IgD-negative memory B cell (primary cell): Measurements from ENCODE around the gene HSPA9. TPM values are rescaled to one million over a fixed set of nuclear protein-coding genes. Genes with fewer than 3 reads are reported as not detected.

ENCODE experiments used
- H3K27ac Mint-ChIP-seq, 3 donors: one replicate each; pipeline ENCODE4 v1.8.0; 2020 to 2022; ENCODE audit warnings: mild to moderate bottlenecking in 3 of 3, mixed read lengths in 3 of 3, moderate library complexity in 1 of 3
- H3K27me3 Mint-ChIP-seq: one replicate; pipeline ENCODE4 v1.8.0; 2021; ENCODE audit warnings: mixed read lengths
- H3K36me3 Mint-ChIP-seq: one replicate; pipeline ENCODE4 v1.8.0; 2020; ENCODE audit warnings: mild to moderate bottlenecking, mixed read lengths
- H3K4me1 Mint-ChIP-seq, 3 donors: one replicate each; pipeline ENCODE4 v1.8.0; 2020 to 2022; ENCODE audit warnings: mixed read lengths in 3 of 3, mild to moderate bottlenecking in 1 of 3
- H3K4me3 Mint-ChIP-seq, 4 donors: one replicate each; pipeline ENCODE4 v1.8.0; 2020 to 2022; ENCODE audit warnings: mild to moderate bottlenecking in 4 of 4, mixed read lengths in 4 of 4, moderate library complexity in 3 of 4
- H3K9me3 Mint-ChIP-seq, 3 donors: one replicate each; pipeline ENCODE4 v1.8.0; 2020 to 2021; ENCODE audit warnings: mixed read lengths in 3 of 3, mild to moderate bottlenecking in 1 of 3
- polyA plus RNA-seq: library from polyadenylated mRNA; unstranded; fragments of 300-500 nt; fragmentation: Illumina TruSeq; gene quantifications from one replicate; pipeline ENCODE4 v1.2.3, GENCODE V29; 2021

HSPA9 gene
- 126 TPM for polyA plus RNA-seq

GRCh38 chr5:138575194-138576015 is at the start of gene HSPA9:
Gene HSPA9, minus strand, starts transcription at chr5:138575401. Its CDS starts 83 bp downstream, at chr5:138575318.
- Mint-ChIP-seq H3K4me1 (peaks cover 13 to 31% (median 19%) of the 10 kb centered on the region in 3 donors), H3K27me3 (no peaks in the 10 kb centered on the region), H3K4me3 (peak within 1 kb of the TSS; percentile 94 to 97 (median 96)), H3K36me3 (no peaks in the 10 kb centered on the region), H3K27ac (peak within 1 kb of the TSS; percentile 100), H3K9me3 (no peaks in the 10 kb centered on the region)

DNA sequence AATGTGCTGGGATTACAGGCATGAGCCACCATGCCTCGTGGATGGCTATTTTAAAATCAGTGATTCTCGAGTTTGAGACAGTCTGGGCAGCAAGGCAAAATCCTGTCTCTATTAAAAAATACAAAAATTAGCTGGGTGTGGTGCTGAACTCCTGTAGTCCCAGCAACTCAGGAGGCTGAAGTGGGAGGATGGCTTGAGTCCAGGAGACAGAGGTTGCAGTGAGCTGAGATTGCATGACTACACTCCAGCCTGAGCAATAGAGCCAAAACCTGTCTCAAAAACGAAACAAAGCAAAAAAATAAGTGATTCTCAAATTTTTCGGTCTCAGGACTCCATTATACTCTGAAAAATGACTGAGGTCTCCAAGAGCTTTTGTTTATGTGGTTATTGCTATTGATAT is 47.9 kb upstream of the HSPA9 start:
- no peak overlapping the region for H3K27ac Mint-ChIP-seq
- H3K9me3 Mint-ChIP-seq: no peaks in the 10 kb centered on the region
- H3K27me3 Mint-ChIP-seq: peaks cover 10% of the 10 kb centered on the region

GRCh38 chr5:138622051-138622450 is 46.9 kb upstream of the HSPA9 start:
- H3K27me3 Mint-ChIP-seq: peaks cover 10% of the 10 kb centered on the region
- peaks cover 0 to under 1% (median 0%) of the 10 kb centered on the region in 3 donors for H3K4me1 Mint-ChIP-seq
- no peak overlapping the region for H3K27ac Mint-ChIP-seq

More for the DNA sequence above, 47.9 kb upstream of the HSPA9 start:
- Mint-ChIP-seq H3K36me3 (no peaks in the 10 kb centered on the region), H3K4me1 (peaks cover 0 to 2% (median 0%) of the 10 kb centered on the region in 3 donors), H3K4me3 (no peak overlapping the region)

DNA sequence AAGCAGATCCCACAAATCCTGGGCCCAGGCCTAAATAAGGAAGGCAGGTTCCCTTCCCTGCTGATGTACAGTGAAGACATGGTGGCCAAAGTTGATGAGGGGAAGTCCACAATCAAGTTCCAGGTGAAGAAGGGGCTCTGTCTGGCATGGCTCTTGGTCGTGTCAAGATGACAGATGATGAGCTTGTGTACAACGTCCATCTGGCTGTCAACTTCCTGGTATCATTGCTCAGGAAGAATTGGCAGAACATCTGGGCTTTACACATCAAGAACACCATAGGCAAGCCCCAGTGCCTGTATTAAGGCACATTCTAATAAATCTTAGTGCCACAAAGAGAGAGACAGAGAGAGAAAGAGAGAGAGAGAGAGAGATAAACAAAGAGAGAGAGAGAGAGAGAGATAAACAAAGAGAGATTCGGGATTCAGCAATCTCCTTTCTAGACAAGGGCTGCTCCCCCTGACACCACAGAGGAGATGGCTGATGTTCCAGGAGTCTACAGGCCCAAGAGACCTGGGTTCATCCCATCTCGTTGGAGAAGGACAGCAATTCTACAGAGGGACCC is 45.5 kb upstream of the HSPA9 start:
- peaks cover 14% of the 10 kb centered on the region for H3K27me3 Mint-ChIP-seq
- no peak overlapping the region for H3K4me3 Mint-ChIP-seq
- peak overlapping the region in 1 of 3 donors; percentile 32 for H3K27ac Mint-ChIP-seq
- no peaks in the 10 kb centered on the region for H3K36me3 Mint-ChIP-seq
- no peaks in the 10 kb centered on the region for H3K9me3 Mint-ChIP-seq
- no peaks in the 10 kb centered on the region for H3K4me1 Mint-ChIP-seq

More at GRCh38 chr5:138622051-138622450, 46.9 kb upstream of the HSPA9 start:
- H3K4me3 Mint-ChIP-seq: no peak overlapping the region
- no peaks in the 10 kb centered on the region for H3K9me3 Mint-ChIP-seq
- H3K36me3 Mint-ChIP-seq: no peaks in the 10 kb centered on the region

GRCh38 chr5:138616508-138616907 is 41.3 kb upstream of the HSPA9 start:
- Mint-ChIP-seq H3K27ac (no peak overlapping the region), H3K9me3 (no peaks in the 10 kb centered on the region), H3K4me1 (peaks cover 0 to 2% (median 0%) of the 10 kb centered on the region in 3 donors), H3K27me3 (peaks cover 15% of the 10 kb centered on the region), H3K4me3 (no peak overlapping the region), H3K36me3 (no peaks in the 10 kb centered on the region)

- H3K27ac Mint-ChIP-seq: no peak overlapping the region
- peaks cover 0 to 8% (median 0%) of the 10 kb centered on the region in 3 donors for H3K4me1 Mint-ChIP-seq
- no peaks in the 10 kb centered on the region for H3K9me3 Mint-ChIP-seq
- peaks cover 21% of the 10 kb centered on the region for H3K27me3 Mint-ChIP-seq
- H3K36me3 Mint-ChIP-seq: no peaks in the 10 kb centered on the region
- no peak overlapping the region for H3K4me3 Mint-ChIP-seq
Observed at GRCh38 chr5:138615461-138615860, 40.3 kb upstream of the HSPA9 start.

GRCh38 chr5:138611678-138612218 is 36.5 kb upstream of the HSPA9 start:
- H3K4me1 Mint-ChIP-seq: peaks cover 0 to 8% (median 0%) of the 10 kb centered on the region in 3 donors
- peak overlapping the region in 1 of 4 donors; percentile 12 for H3K4me3 Mint-ChIP-seq
- no peak overlapping the region for H3K27ac Mint-ChIP-seq
- H3K36me3 Mint-ChIP-seq: no peaks in the 10 kb centered on the region
- H3K27me3 Mint-ChIP-seq: peaks cover 25% of the 10 kb centered on the region
- H3K9me3 Mint-ChIP-seq: no peaks in the 10 kb centered on the region

DNA sequence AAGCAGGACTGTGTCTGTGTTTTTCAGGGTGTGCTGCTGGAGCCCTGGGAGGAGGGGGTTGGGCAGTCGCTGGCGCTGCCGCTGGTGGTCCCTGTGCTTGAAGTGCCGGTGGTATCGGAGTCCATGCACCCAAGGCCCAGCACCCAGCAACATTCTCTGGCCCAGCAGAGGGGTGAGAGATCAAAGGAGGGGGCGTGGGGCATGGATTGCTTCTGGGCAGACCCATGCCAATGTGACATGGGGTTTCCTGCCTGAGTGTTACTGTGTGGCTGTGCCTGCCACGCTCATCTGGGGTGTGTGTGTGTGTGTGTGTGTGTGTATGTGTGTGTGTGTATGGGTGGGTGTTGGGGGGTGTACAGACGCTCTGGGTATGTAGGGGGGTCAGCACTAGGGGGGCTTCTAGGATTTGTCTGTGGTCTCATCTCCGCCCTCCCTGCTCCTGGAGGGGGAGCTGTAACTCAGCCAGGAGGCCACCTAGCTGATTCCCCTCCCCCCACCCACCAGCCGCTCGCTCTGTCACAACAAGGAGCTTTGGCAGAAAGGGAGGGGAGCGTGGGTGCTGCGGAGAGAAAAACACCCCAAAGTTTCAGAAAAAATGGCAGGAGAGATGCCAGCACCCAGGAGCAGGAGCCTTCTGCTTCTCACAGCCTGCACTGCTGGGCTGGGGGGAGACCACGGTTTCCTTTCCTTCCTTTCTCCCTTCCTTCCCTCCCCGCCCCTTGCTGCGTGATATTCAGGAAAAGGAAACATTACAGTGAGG is 35.9 kb upstream of the HSPA9 start:
- H3K4me1 Mint-ChIP-seq: peaks cover 0 to 8% (median 0%) of the 10 kb centered on the region in 3 donors
- H3K27ac Mint-ChIP-seq: no peak overlapping the region
- peaks cover 26% of the 10 kb centered on the region for H3K27me3 Mint-ChIP-seq
- peak overlapping the region in 1 of 4 donors; percentile 2 for H3K4me3 Mint-ChIP-seq
- no peaks in the 10 kb centered on the region for H3K9me3 Mint-ChIP-seq
- H3K36me3 Mint-ChIP-seq: no peaks in the 10 kb centered on the region

GRCh38 chr5:138610415-138610917 is 35.3 kb upstream of the HSPA9 start:
- Mint-ChIP-seq H3K27ac (no peak overlapping the region), H3K27me3 (peaks cover 21% of the 10 kb centered on the region), H3K4me3 (no peak overlapping the region), H3K4me1 (peaks cover 0 to 10% (median 0%) of the 10 kb centered on the region in 3 donors), H3K36me3 (no peaks in the 10 kb centered on the region), H3K9me3 (no peaks in the 10 kb centered on the region)

DNA sequence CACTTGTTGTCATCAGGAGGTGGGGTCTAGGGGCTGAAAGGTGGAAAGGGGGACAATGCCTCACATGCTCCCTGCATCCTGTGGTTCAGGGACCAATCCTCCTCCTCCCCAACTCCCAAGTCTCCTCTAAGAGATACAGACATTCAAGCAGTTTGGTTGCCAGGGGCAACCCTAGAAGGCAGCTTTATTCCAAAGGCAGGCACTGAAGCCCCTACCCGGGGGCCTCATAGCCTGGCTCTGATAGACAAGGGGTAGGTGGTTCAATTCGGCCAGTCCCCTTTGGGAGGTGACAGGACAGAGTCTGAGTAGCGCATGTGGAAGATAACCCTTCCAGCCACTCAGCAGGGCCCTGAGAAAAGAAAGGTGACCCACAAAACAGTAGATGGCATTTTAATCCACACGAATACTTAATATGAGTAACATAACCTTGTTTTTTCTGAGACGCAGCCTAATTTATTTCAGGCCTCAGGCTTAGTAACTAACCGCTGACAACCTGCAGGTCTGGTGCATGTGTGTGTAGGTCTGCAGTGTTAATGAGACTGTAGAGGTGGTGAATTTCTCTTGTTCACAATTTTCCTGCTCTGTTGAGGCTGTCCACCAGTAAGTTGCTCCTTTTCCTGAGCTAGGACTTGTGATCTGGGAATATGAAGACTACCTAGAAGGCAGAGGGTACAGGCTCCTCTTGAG is 31.3 kb upstream of the HSPA9 start:
- no peak overlapping the region for H3K4me3 Mint-ChIP-seq
- H3K9me3 Mint-ChIP-seq: no peaks in the 10 kb centered on the region
- peaks cover 0 to 9% (median 0%) of the 10 kb centered on the region in 3 donors for H3K4me1 Mint-ChIP-seq
- peaks cover 15% of the 10 kb centered on the region for H3K27me3 Mint-ChIP-seq
- no peak overlapping the region for H3K27ac Mint-ChIP-seq
- H3K36me3 Mint-ChIP-seq: no peaks in the 10 kb centered on the region

- Mint-ChIP-seq H3K27ac (no peak overlapping the region), H3K36me3 (no peaks in the 10 kb centered on the region), H3K4me1 (peaks cover 0 to 3% (median 0%) of the 10 kb centered on the region in 3 donors), H3K9me3 (no peaks in the 10 kb centered on the region), H3K27me3 (peaks cover 10% of the 10 kb centered on the region), H3K4me3 (no peak overlapping the region)
Observed at GRCh38 chr5:138605254-138605972, 30.2 kb upstream of the HSPA9 start.

DNA sequence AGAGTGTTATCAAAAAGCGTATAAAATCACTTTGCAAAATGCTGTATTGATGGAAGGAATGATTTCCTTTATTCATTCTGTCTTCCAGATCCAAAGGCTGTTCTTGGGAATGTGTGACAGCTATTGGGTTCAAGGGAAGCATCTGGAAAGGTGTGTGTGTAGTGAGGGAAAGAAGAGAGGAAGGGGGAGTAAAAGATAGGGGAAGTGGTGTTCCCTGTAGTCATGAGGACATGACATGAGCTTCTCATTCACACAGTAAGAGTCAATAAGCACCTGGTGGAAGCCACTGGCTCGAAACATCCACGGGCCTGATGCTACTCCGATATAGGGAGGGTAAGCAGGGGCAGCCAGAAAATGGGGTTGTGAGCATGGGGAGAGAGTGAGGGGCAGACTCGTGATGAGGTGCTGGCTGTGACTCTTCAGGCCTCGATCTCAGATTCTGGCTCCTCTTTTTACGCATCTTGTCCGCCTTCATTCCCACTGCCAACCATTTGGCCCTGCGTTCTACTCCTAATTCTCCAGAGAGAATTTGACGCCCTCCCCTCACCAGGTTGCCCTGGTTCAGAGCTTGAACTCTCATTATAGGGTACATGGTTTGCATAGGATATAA is 29.1 kb upstream of the HSPA9 start:
- Mint-ChIP-seq H3K4me1 (peaks cover 0 to 3% (median 0%) of the 10 kb centered on the region in 3 donors), H3K27ac (no peak overlapping the region), H3K36me3 (no peaks in the 10 kb centered on the region), H3K4me3 (no peak overlapping the region), H3K9me3 (no peaks in the 10 kb centered on the region), H3K27me3 (peaks cover 8% of the 10 kb centered on the region)

GRCh38 chr5:138603249-138603920 is 28.2 kb upstream of the HSPA9 start:
- H3K9me3 Mint-ChIP-seq: no peaks in the 10 kb centered on the region
- no peaks in the 10 kb centered on the region for H3K36me3 Mint-ChIP-seq
- H3K27me3 Mint-ChIP-seq: peaks cover 12% of the 10 kb centered on the region
- no peak overlapping the region for H3K27ac Mint-ChIP-seq
- peaks cover 0 to 3% (median 0%) of the 10 kb centered on the region in 3 donors for H3K4me1 Mint-ChIP-seq
- H3K4me3 Mint-ChIP-seq: no peak overlapping the region
